HepG2 (cell line): ENCODE measurements around the gene MBD4. TPM values are rescaled to one million over a fixed set of nuclear protein-coding genes. Genes with fewer than 3 reads are reported as not detected.

Experiments
- ATF6 ChIP-seq: sonication (generic); formaldehyde crosslinking; conservative IDR thresholded peaks from 2 replicates; pipeline ENCODE4 v1.4.0; 2020; ENCODE audit warnings: missing genetic modification reagents
- GABPB1 ChIP-seq: IDR thresholded peaks from 2 replicates; pipeline ENCODE4 v1.6.1; 2016; ENCODE audit warnings: mild to moderate bottlenecking, missing genetic modification reagents, moderate library complexity, missing compliant biosample characterization
- MLLT10 ChIP-seq: sonication (generic); formaldehyde crosslinking; IDR thresholded peaks from 2 replicates; pipeline ENCODE4 v1.4.0; 2020; ENCODE audit warnings: missing genetic modification reagents
- MXD3 ChIP-seq: IDR thresholded peaks from 2 replicates; pipeline ENCODE4 v1.6.1; 2016; ENCODE audit warnings: mild to moderate bottlenecking, missing biosample characterization, missing genetic modification reagents
- PBX2 ChIP-seq: IDR thresholded peaks from 2 replicates; pipeline ENCODE4 v1.6.1; 2016; ENCODE audit warnings: control low read depth
- ZBTB4 ChIP-seq: sonication (generic); formaldehyde crosslinking; IDR thresholded peaks from 2 replicates; pipeline ENCODE4 v1.4.0; 2020; ENCODE audit warnings: missing genetic modification reagents, mild to moderate bottlenecking, borderline replicate concordance
- ZBTB42 ChIP-seq: sonication (generic); formaldehyde crosslinking; IDR thresholded peaks from 2 replicates; pipeline ENCODE4 v1.5.0; 2020; ENCODE audit warnings: mild to moderate bottlenecking, missing genetic modification reagents
- ZHX2 ChIP-seq, 2 experiments: sonication (generic) in 1 of 2; formaldehyde crosslinking in 1 of 2; IDR thresholded peaks; 2 replicates each; pipeline versions ENCODE4 v1.6.1 to v1.9.0; 2014 to 2022; ENCODE audit warnings: antibody characterized with exemption in 1 of 2, borderline replicate concordance in 1 of 2, inconsistent platforms in 1 of 2, low read depth in 1 of 2, missing genetic modification reagents in 1 of 2
- ZNF253 ChIP-seq: sonication (generic); formaldehyde crosslinking; IDR thresholded peaks from 2 replicates; pipeline ENCODE4 v1.8.0; 2022; ENCODE audit warnings: mild to moderate bottlenecking, missing genetic modification reagents, borderline replicate concordance
- ZNF282 ChIP-seq: fragments of 450-650 bp; IDR thresholded peaks from 2 replicates; pipeline ENCODE4 v1.6.1; 2018; ENCODE audit not compliant: partially characterized antibody
- ZNF614 ChIP-seq: IDR thresholded peaks from 2 replicates; pipeline ENCODE4 v1.6.1; 2018; ENCODE audit warnings: missing biosample characterization, missing genetic modification reagents, inconsistent platforms, borderline replicate concordance
- ZNF674 ChIP-seq: sonication (generic); formaldehyde crosslinking; IDR thresholded peaks from 2 replicates; pipeline ENCODE4 v1.5.0; 2020; ENCODE audit warnings: low read depth, mild to moderate bottlenecking, missing genetic modification reagents
- ZNF782 ChIP-seq: sonication (generic); formaldehyde crosslinking; IDR thresholded peaks from 2 replicates; pipeline ENCODE4 v1.4.0; 2020; ENCODE audit warnings: missing genetic modification reagents, mild to moderate bottlenecking, borderline replicate concordance
- ZSCAN30 ChIP-seq: sonication (generic); formaldehyde crosslinking; IDR thresholded peaks from 2 replicates; pipeline ENCODE4 v1.5.0; 2020; ENCODE audit warnings: mild to moderate bottlenecking, missing genetic modification reagents
- polyA plus RNA-seq, 8 experiments: library from polyadenylated mRNA; depleted of rRNA in 3 of 8; stranded (reverse) in 7 of 8; unstranded in 1 of 8; fragments of >200 nt; fragmentation: Illumina TruSeq in 4 of 8; extraction: Trizol in 4 of 8; gene quantifications; 2 replicates each; pipeline versions ENCODE4 v1.2.1 to v1.2.3, GENCODE V29; 2011 to 2016; ENCODE audit warnings: low read depth in 4 of 8, missing spikeins in 1 of 8, mixed read lengths in 1 of 8; ENCODE audit not compliant: insufficient read depth in 1 of 8
- total RNA-seq, 5 experiments: library from RNA; depleted of rRNA; stranded (reverse); fragments of >200 nt; fragmentation: Illumina TruSeq; extraction: Trizol; gene quantifications; 2 replicates each; pipeline ENCODE4 v1.2.3, GENCODE V29; 2016; ENCODE audit warnings: low read depth in 1 of 5

The MBD4 gene
- total and polyA plus RNA-seq, 2 of the 13 experiments (the other 11 are each of a cell fraction or from before 2014, with no cell fraction given) = 14.9 to 25.3 TPM

- 0 out of 2 replicates have a peak, but pooled peaks have one; percentile 27 for TF ChIP-seq ZHX2 (IDR thresholded peaks at IDR 0.05; ENCODE audit: low read depth)
- TF ChIP-seq ZHX2 (CRISPR knock-in tag; IDR thresholded peaks at IDR 0.05; ENCODE audit: borderline replicate concordance) = peak; percentile 51; the same call in 1 of the 2 replicates
- no peak for TF ChIP-seq ATF6 (CRISPR knock-in tag)
- no peak for TF ChIP-seq PBX2 (CRISPR knock-in tag)
- TF ChIP-seq ZSCAN30 = no peak
- peak; percentile 92 for TF ChIP-seq GABPB1 (CRISPR knock-in tag)
- TF ChIP-seq MXD3 = no peak
- no peak for TF ChIP-seq ZNF782 (CRISPR knock-in tag)
- TF ChIP-seq ZBTB42 (CRISPR knock-in tag) = no peak; the same call in 1 of the 2 replicates
- 0 out of 2 replicates have a peak, but pooled peaks have one; percentile 13 for TF ChIP-seq ZNF614 (CRISPR knock-in tag)
- no peak for TF ChIP-seq MLLT10 (CRISPR knock-in tag)
- no peak for TF ChIP-seq ZNF282
- TF ChIP-seq ZNF674 (CRISPR knock-in tag) = no peak
- TF ChIP-seq ZNF253 (CRISPR knock-in tag) = no peak
- no peak for TF ChIP-seq ZBTB4 (CRISPR knock-in tag)
Observed at GRCh38 chr3:129399145-129399894, 40.4 kb downstream of the MBD4 start (continued).
